Stromal cell of bone marrow (primary cell): ENCODE measurements around the gene IL36G.
"Not testable (repeated sequence)": the region's sequence is repeated elsewhere in the genome, so short reads cannot be mapped to it uniquely, and the experiment has no call there.

Experiments used
- DNase-seq: peaks from one replicate; pipeline ENCODE4 v3.0.0-alpha.2; 2012; ENCODE audit warnings: low read depth

IL36G gene

DNA sequence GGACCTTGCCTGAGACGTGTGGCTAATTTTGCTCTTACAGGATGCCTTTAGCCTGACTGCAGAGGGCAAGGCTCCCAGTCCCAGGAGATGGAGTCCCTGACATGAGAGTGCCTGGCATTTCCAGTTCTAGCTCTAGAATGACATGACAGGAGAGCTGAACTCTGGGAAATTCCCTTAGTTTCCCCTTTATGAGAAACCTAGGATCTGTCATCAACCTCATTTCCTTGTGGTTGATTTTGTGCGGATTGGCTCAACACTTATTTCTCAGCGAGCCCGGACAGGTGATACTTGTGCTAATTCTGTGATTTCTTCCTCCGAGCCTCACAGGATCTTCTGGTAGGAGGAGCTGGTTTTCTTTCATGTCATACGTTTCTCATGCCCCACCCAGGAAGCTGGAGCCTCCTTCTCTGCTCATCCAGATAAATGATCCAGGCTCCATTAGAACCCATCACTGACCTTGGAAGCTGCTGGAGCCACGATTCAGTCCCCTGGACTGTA lies at the start of gene IL36G:
Gene IL36G, plus strand, starts transcription at position 448 of the 498 bp plus-strand sequence. CDS start 633 bp downstream, outside the sequence.
- DNase-seq = no peak

DNA sequence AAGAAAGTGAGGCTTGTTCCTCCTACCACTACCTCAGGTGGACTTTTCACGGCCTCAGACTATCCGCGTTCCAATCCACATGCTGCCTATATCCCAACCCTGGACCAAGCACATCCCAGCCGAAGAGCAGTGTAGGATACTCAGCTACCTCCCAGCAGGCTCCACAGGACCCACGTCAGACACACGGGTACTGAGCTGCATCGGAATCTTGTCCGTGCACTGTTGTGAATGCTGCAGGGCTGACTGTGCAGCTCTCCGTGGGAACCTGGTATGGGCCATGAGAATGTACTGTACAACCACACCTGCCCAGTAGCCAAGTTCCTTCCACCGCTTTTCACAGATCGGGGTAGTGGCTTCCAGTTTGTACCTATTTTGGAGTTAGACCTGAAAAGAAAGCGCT lies 44.5 kb upstream of the IL36G start:
- DNase-seq = no peak

DNA sequence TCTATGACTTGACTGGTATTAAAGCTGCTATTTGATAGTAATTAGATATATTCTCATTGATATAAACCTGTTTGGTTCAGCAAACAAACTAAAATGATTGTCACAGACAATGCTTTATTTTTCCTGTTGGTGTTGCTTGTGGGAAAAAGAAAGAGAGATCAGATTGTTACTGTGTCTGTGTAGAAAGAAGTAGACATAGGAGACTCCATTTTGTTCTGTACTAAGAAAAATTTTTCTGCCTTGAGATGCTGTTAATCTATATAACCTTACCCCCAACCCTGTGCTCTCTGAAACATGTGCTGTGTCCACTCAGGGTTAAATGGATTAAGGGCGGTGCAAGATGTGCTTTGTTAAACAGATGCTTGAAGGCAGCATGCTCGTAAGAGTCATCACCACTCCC lies 43.7 kb upstream of the IL36G start:
- DNase-seq = not testable (repeated sequence)

DNA sequence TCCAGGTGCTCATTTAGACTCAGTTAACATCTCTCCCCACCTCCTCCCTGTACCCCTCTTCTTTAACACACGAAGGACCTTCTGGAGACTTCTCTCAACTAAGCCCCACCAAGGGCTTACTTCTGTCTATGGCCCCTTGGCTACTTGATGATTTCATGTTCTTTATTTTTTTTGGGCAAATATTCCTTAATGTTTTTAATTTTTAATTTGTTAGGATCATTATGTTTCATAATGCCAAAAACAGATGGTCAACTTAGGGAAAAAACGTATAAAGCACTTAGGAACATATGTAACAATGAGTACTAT lies 40.9 kb upstream of the IL36G start:
- DNase-seq = no peak

DNA sequence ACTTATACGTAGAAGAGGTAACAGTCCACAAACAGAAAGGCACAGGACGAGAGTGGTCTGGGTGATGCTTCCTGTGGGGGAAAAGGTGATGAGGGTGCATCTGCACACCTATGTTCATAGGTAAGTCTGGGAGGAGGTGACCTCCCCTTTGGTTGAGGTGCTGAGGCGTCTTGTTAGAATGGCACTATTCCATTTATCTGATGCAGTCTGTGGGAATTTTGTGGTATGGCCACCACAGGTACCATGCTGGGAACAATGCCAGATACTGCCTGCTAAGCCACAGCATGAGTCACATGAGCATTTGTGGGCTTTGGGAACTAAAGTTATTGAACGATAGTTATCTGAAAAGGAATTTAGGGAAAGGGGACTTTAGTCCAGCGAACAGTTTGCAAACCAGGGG lies 38.9 kb upstream of the IL36G start:
- no peak for DNase-seq

DNA sequence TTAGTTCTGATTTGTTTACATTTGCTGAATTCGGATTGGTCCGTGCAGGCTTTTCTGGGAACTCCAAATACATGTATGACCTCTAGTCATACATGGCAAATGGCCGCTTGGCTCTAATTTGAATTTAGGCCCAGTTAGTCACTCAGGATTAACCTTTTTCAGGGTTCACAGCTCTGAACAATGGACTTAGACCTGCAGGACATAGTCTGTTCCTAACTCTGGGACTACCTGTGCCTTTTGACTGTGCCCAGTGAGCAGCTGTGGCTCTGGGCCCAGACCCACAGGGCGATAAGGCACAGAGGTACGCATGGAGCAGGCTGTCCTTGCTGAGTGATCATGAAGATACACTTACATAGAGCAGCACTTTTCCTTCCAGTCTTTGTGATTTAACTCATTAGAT lies 38.4 kb upstream of the IL36G start:
- DNase-seq = no peak

DNA sequence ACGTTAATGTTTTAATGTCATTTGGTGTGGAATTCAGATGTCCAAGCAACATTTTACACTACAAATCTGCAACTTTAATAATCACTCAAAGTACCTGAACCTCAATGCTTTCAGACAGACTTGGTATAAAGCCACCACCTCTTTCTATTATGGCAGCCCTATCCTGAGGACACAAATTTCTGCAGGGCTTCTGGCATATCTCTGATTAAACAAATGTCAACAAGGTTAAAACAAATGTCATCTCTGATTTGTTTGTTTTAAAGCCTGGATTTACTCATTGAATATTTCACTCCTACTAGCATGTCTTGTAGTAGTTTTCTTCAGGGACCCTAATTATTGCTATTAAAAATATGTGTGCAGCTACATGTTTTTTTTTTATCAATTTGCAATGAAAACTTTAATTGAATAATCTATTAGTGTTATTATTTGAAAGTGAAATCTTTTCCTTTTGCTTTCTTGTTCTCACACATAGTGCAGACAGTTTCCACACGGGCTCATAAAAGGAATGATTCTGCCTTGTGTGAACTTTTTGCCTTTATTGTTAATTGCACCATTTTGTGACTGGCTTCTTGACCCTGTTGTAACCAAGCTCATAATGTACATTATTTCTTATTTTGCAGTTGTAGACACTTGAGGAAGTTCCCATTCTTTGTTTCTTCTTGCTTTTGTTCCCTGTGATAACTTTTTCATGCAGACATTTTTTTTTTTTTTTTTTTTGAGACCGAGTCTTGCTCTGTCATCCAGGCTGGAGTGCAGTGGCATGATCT lies 36.8 kb upstream of the IL36G start:
- no peak for DNase-seq

DNA sequence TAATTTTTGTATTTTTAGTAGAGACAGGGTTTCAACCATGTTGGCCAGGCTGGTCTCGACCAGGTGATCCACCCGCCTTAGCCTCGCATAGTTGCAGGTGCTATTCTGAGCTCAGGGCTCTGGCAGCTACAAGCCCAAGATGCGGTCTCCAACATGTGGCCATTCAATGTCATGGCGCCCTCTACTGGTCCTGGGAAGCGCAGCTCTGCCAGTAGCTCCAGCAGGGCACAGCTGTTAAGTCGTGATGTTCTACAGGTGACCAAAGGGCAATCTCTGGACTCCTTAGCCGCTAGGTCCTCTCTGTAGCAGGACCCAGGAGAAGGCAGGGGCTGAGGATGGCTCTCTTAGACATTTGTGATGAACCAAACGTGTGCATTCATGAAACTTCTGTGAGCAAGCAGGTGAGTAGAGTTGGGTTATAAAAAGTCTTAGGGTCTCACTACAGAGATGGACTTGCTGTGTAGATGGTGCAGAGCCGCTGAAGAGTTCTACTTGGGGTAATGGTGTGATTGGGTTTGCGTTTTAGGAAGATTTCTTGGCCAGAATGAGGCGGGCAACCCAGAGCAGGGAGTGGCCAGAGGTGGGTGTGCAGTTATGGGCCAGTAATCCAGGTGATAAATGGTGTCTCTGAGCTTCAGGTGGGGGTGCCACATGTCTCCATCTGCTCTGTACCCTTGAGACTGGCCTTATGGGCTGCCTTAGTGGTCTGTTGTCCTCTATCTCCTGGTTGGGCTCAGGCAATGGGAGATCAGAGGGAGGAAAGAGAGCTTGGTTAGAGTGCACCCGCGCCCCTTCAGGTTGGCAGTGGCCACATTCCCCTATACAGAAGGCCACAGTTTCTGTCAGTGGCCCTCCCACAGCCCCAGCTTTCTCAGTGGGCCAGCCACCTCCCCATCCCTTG lies 35.8 kb upstream of the IL36G start:
- peak; percentile 47 for DNase-seq

DNA sequence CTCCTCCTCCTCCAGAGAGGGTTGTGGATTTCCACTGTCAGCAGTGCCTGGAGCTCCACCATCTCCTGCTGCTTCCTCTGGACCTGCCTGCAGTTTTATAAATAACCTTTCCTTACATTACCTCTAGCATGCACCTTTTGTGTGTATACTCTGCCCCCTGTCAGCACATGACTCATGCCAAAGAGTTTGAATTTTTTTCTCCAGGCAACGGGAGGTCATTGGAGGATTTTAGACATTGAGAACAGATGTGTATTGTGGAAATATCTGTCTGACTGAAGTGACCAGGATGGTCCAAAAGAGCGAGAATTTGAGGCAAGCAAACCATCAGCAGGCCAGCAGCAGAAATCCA lies 35.2 kb upstream of the IL36G start:
- no peak for DNase-seq

DNA sequence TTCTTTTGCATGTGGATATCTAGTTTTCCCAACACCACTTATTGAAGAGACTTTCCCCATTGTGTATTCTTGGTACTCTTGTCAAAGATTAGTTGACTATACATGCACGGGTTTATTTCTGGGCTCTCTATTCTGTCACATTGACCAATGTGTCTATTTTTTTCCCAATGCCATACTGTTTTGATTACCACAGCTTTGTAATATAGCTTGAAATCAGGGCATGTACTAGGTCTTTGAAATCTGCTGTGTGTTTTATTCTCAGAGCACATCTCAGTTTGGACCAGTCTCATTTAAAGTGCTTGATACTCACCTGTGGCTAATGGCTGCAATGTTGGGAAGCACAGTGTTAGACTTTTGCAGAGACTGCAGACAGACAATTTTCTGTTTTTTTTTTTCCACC lies 32.8 kb upstream of the IL36G start:
- no peak for DNase-seq

DNA sequence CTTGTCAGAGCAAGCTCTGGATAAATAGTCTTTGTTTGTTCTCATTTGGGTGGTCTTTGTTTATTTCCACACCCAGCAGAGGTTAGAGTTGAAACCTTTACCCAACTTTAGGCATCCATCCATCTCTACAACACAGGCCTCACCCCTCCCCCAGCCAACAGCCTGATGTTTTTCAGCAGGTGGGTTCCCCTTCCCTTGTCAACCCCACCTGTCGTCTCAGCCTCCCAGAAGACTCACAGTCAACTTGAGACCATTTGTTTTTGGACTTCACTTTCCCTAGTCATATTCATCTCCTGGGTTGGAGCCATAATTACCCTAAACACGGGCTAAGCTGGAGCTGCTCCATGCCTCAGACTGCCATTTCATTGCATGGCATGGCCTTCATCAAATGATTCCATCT lies 31.7 kb upstream of the IL36G start:
- no peak for DNase-seq

DNA sequence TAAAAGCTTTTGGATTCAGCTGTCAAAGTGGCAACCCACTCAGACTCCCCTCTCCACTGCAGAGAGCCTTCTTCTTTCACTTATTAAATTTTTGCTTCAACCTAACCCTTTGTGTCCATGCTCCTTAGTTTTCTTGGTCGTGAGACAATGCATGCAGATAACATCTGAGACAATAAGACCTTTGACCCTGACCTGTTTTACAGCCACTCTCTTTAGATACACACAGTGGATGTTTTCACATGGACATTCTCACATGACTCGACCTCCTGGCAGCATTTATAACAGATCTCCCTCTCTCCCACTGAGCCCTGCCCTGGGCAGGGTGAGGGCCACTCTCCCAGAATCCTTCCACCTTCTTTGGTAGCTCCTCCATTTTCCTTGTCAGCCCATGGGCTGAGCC lies 30.4 kb upstream of the IL36G start:
- DNase-seq = no peak

DNA sequence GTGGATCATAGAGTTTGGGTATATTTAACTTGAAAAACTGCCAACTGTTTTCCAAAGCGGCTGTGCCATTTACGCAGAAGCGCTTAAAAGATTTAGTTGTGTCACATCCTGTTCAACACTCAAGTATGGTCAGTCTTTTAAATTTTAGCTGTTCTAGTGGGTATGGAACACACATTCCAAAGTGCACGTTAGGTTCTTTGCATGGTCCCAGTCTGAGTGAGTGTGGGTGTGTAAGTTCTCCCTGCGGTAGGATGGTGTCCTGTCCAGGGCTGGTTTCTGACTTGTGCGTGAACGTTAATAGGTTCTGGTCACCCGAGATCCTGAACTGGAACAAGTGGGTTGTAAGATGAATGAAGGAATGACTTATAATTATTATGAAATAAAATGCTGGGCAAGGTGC lies 28.4 kb upstream of the IL36G start:
- no peak for DNase-seq

DNA sequence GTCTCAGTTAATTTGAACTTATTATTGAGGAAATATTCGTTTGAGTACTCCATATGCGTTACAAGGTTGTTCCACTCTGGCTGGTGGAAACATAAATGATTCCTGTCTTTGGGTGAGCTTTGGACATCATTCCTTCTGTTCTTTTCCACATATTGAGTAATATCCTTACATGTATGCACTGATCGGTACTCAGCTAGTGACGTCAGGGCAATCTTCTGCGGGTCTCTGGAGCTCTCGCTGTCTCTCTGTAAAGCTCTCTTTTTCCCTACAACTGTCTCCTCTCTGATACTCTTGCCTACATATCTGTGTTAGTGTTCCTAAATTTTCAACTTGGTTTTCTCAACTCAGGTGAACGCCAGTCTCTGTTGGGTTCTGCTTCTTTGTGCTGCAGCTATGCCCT lies 23.4 kb upstream of the IL36G start:
- DNase-seq = no peak

DNA sequence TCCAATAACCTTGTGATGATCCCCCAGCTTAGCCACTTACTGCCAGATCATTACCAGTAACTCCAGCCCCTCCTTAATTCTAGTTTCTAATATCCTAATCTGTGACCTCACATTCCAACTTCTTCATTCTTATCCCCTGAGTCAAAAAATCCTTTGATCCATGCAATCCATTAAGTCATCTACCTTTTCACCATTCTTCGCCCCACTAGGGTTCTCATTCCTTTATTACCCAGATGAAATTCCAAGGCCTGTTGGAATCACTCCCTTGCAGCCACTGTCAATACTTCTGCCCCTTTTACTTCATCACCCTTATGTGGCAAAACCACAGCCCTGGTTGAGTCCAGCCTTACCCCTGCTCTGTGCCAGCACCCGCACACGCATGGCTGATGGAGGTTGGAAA lies 20.3 kb upstream of the IL36G start:
- DNase-seq = no peak

DNA sequence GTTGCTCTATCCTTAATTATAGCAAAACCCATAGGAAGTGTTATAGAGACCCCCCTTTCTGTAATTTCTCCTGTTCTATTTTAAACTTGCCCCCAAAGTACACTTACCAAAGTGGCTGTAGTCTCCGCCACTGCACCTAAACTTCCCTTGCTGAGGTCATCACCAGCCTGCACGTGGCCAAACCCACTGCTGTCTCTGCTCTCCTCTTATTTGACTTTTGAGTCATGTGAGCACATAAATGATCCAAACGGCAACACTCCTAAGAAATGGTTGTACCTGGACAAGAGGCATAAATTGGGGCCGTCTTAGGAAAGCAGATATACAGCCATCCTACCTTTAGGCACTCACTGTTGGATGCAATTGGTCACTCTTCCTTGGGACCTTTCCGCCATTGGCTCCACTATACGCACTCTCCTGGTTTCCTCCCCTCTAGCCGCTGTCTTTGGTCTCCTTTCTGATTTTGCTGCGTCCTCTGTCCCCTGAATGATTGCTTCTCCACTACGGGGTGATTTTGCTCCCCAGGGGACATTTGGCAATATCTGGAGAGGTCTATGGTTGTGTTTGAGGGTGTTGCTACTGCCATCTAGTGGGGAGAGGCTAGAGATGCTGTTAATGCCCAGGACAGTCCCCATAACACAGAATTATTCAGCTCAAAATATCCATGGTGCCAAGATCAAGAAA lies 19.2 kb upstream of the IL36G start:
- DNase-seq = peak; percentile 49

DNA sequence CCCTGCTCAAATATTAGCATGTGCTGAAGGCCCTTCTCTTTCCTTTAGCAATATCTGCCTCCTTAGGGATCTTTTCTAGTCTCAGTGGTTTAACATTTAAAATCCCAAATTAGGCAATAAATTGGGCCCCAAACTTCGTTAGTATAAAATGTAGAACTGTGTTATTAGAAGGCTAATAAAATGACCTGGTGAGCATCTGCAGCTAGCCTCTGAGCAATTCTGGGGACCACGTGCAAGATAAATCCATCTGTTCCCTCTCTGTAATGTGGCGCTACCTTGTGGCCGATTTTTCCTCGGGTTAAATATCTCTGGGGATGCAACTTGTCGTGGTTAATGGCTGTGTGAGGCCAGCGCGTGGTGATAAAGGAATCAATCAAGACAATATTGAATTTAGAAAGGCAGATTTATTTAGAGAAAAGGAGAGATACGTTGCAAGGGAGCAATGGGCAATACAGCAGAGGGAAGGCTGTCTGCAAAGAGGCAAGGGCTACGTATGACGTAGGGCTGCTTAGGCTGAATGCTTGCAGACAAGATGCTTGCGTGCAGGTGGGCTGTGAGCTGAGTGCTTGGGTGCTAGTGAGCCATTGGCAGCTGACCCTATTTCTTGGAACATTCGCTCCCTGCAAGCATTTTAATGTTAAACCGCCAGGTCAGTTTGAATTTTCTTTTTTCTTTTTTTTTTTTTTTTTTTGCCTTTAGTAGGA lies 18.5 kb upstream of the IL36G start:
- no peak for DNase-seq

DNA sequence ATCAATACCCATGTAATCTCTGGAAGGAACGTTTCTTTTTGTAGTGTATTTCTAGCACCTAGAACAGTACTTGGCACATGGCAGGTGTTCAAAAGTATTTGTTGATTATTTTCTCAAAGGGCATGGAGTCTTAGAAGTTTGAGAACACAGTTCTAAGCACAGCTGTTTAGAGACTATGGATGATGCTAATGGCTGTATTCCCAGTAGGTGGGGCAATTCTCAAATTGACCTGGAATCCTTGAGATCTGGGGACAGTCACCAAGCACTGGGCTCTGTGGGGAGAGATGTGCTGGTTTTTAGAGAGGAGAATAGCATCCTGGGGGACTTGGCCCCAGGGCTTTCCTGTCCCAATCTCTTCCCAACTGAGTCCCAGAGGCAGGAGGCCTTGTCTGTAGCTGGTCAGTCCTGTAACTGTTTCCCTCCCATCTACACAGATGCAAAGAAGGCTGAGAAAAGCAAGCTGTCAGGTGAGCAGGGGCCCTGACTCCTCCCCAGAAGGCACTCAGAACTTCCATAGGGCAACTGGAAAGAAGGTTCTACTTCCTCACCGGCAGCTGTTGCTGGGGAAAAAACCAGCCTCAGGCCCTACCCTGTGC lies 17.5 kb upstream of the IL36G start:
- DNase-seq = no peak

DNA sequence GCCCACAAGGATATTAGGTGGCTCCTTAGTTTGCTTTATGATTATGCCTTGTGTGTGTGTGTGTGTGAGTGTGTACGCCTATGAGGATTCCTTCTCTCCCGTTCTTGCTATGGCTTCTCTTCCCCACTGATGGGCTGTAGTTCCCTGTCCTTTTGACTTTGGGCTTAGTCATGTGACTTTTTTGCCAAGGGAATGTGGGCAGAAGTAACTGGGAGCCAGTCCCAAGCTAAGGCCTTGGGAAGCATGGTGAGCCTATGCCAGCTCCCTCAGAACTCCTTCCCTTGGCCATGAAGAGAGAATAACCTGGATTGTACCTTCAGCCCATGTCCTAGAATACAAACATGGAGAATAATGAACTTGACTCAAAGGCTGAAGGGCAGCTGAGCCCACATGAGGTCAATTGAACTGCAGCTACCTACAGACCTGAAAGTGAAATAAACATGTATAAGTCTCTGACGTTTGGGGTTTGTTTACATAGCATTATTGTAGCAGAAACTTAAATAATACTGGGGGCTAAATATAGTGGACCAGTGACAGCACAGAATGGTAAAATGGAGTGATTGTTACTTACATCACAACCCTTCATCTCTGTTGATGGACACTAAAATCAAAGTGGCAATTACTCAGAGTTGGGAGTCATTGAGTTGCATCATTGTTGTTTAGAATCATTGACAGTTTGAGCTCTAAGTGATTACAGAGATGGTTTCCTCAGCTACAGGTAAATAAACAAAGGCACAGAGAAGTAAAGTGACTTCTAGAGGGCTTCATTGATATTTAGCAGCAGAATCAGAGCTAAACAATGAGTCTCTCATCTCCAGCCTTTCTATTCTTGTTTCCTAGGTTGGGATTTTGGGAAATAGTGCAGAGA lies 15.3 kb upstream of the IL36G start:
- no peak for DNase-seq

DNA sequence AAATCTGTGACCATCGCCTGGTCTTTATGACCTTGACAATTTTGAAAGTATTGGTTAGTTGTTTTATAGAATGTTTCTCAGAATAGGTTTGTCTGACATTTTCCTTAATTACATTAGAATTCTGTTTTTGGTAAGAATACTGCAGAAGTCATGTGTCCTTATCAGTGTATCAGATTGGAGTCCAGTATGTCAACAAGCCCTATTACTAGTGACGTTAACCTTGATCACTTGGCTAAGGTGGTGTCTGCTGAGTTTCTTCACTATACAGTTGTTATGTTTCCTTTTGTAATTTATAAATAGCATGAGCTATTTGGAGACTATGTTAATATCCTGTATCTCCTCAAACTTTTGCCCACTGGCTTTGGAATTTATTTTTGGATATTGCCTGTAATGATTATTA lies 10.8 kb upstream of the IL36G start:
- DNase-seq = no peak
